Endodermal cell (in vitro differentiated cells): ENCODE results near the gene NDUFS6. TPM values are rescaled to one million over a fixed set of nuclear protein-coding genes. Genes with fewer than 3 reads are reported as not detected.

Source experiments
- DNase-seq: peaks from one replicate; pipeline ENCODE4 v3.0.0-alpha.2; 2017
- H3K27ac ChIP-seq: 2 replicates; pipeline ENCODE4 v1.5.1; 2013; ENCODE audit warnings: mild to moderate bottlenecking, low read depth, low read length, moderate library complexity
- H3K27me3 ChIP-seq: 2 replicates; pipeline ENCODE4 v1.6.1; 2013; ENCODE audit warnings: mild to moderate bottlenecking, low read length, moderate library complexity; ENCODE audit not compliant: insufficient read depth, control insufficient read depth, poor library complexity, severe bottlenecking
- H3K36me3 ChIP-seq: 2 replicates; pipeline ENCODE4 v1.7.0; 2013; ENCODE audit warnings: mild to moderate bottlenecking, low read length, moderate library complexity; ENCODE audit not compliant: control insufficient read depth, insufficient read depth
- H3K4me1 ChIP-seq: one replicate; pipeline ENCODE4 v1.7.0; 2013; ENCODE audit warnings: low read length; ENCODE audit not compliant: control insufficient read depth, insufficient read depth
- H3K4me3 ChIP-seq: 2 replicates; pipeline ENCODE4 v1.5.1; 2013; ENCODE audit warnings: mild to moderate bottlenecking, low read length, moderate library complexity
- H3K9ac ChIP-seq: 2 replicates; pipeline ENCODE4 v1.6.1; 2013; ENCODE audit warnings: mild to moderate bottlenecking, low read length, moderate library complexity; ENCODE audit not compliant: poor library complexity, severe bottlenecking; ENCODE audit errors: extremely low read depth
- H3K9me3 ChIP-seq: 2 replicates; pipeline ENCODE4 v1.6.1; 2013; ENCODE audit warnings: mild to moderate bottlenecking, low read length, moderate library complexity; ENCODE audit not compliant: control insufficient read depth
- H3K27ac Mint-ChIP-seq: 2 replicates; pipeline ENCODE4 v1.8.0; 2020; ENCODE audit warnings: mixed read lengths
- H3K27me3 Mint-ChIP-seq: 2 replicates; pipeline ENCODE4 v1.8.0; 2021; ENCODE audit warnings: mild to moderate bottlenecking, mixed read lengths; ENCODE audit not compliant: insufficient read depth
- H3K36me3 Mint-ChIP-seq: 2 replicates; pipeline ENCODE4 v1.8.0; 2020; ENCODE audit warnings: low read depth, mixed read lengths
- H3K4me1 Mint-ChIP-seq: 2 replicates; pipeline ENCODE4 v1.8.0; 2020; ENCODE audit warnings: mixed read lengths
- H3K4me3 Mint-ChIP-seq: 2 replicates; pipeline ENCODE4 v1.8.0; 2020; ENCODE audit warnings: mild to moderate bottlenecking, moderate library complexity, mixed read lengths
- H3K9me3 Mint-ChIP-seq: 2 replicates; pipeline ENCODE4 v1.8.0; 2020; ENCODE audit warnings: mild to moderate bottlenecking, mixed read lengths
- WGBS, 2 experiments: methylation state at CpG; one replicate each; pipeline versions ENCODE4 v1.1.5 to v1.1.7; 2013; ENCODE audit warnings: missing lambda C conversion rate in 2 of 2, mixed read lengths in 1 of 2; ENCODE audit not compliant: insufficient coverage in 1 of 2, insufficient read length in 1 of 2; 5-methylcytosine and 5-hydroxymethylcytosine counted together
- total RNA-seq, 2 donors: library from RNA; stranded (reverse); fragmentation: NEBNext Ultra II Directional in 1 of 2; extraction: Animal tissue kit (Norgen Biotek cat#: 25700) in 1 of 2; gene quantifications; 2 replicates in 1 of 2; 3 replicates in 1 of 2; pipeline ENCODE4 v1.2.1, GENCODE V29; 2021
- TF ChIP-seq, protein P1 (sequence below): fragments of 200-600 bp; sonication (generic); conservative IDR thresholded peaks from 2 replicates; pipeline ENCODE4 v1.5.0; 2021; ENCODE audit warnings: antibody characterized with exemption, mild to moderate bottlenecking

Gene NDUFS6
- total RNA-seq, 2 donors from 2014 or later, result 47.9 to 65.2 TPM

DNA sequence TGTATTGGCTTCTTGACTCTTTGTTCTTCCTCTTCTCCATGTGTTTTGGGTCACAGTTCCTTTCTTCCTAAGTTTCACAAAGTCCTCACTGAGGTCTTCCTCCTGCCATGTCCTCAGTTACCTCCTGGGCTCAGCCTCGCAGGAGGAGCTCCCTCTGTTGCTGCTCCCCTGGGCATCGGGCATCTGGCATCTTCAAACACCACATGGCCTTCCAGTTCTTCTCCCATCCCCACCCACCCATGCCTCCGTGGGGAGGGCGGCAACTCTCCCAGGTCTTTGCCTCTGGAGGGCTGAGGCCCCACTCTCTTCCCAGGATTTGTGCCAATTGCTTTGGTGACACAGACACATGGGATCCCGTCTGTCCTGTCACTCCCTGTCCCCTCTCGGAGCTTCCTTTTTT lies 24.4 kb upstream of the NDUFS6 start:
- 92% methylated on average over 6 of the region's 6 CpGs; no CpG with 5 or more reads in 1 of the 2 experiments for WGBS, 2 experiments

DNA sequence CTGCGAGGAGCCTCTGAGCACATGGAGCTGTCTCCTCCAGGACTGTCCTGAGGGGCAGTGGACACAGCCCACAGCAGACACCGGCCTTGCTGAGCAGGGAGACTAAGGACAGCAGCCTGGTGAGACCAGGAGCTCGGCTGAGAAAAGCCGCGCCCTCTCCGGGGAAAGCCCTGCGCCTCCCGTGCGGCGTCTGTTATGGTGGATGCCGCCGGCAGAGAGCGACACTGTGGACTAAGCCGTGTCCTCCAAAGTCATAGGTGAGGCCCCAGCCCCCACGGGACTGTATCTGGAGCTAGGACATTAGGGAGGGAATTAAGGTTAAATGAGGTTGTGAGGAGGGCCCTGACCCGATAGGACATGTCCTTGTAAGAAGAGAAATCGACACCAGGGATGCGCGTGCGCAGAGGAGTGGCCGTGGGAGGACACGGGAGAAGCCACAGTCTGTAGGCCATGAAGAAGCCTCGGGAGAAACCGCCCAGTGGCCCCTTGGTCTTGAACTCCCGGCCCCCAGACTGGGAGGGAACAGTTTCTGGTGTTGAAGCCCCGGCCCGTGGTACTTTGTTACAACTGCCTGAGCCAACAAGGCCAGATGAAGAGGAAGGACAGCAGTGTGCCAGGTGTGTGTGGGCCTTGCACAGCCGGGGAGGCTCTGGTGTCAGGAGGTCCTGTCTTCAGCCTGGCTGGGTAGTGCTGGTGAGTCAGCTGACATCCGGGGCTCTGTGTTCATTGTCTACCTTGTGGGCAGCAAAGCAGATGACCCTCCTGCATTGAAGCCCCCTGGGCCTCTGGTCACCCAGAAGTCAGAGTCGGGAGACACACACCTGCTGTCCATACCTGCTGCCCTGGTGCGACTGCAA lies 23.7 kb upstream of the NDUFS6 start:
- WGBS, 2 experiments, result 93 to 95% methylated on average over 8 to 31 of the region's 31 CpGs
- Histone ChIP-seq H3K27me3 (no peaks in the 10 kb centered on the region), H3K9me3 (no peaks in the 10 kb centered on the region), H3K9ac (no peak overlapping the region), H3K27ac (no peak overlapping the region), H3K4me3 (no peak overlapping the region), H3K4me1 (no peaks in the 10 kb centered on the region), H3K36me3 (no peaks in the 10 kb centered on the region)
- no peak overlapping the region for H3K27ac Mint-ChIP-seq
- H3K4me1 Mint-ChIP-seq, result no peaks in the 10 kb centered on the region
- peak; percentile 38 for DNase-seq
- H3K27me3 Mint-ChIP-seq, result peaks cover 1% of the 10 kb centered on the region
- H3K4me3 Mint-ChIP-seq, result no peak overlapping the region
- TF ChIP-seq, protein P1, sequence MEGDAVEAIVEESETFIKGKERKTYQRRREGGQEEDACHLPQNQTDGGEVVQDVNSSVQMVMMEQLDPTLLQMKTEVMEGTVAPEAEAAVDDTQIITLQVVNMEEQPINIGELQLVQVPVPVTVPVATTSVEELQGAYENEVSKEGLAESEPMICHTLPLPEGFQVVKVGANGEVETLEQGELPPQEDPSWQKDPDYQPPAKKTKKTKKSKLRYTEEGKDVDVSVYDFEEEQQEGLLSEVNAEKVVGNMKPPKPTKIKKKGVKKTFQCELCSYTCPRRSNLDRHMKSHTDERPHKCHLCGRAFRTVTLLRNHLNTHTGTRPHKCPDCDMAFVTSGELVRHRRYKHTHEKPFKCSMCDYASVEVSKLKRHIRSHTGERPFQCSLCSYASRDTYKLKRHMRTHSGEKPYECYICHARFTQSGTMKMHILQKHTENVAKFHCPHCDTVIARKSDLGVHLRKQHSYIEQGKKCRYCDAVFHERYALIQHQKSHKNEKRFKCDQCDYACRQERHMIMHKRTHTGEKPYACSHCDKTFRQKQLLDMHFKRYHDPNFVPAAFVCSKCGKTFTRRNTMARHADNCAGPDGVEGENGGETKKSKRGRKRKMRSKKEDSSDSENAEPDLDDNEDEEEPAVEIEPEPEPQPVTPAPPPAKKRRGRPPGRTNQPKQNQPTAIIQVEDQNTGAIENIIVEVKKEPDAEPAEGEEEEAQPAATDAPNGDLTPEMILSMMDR, result no peak
- H3K36me3 Mint-ChIP-seq, result no peaks in the 10 kb centered on the region
- peaks cover 7% of the 10 kb centered on the region for H3K9me3 Mint-ChIP-seq

More for the DNA sequence above, 24.4 kb upstream of the NDUFS6 start:
- TF ChIP-seq, protein P1, result no peak
- H3K36me3 ChIP-seq, result no peaks in the 10 kb centered on the region
- no peaks in the 10 kb centered on the region for H3K9me3 ChIP-seq
- H3K9ac ChIP-seq, result no peak overlapping the region
- H3K4me3 ChIP-seq, result no peak overlapping the region
- Mint-ChIP-seq H3K4me1 (no peaks in the 10 kb centered on the region), H3K27me3 (peaks cover 1% of the 10 kb centered on the region), H3K4me3 (no peak overlapping the region), H3K9me3 (peaks cover 7% of the 10 kb centered on the region), H3K27ac (no peak overlapping the region), H3K36me3 (no peaks in the 10 kb centered on the region)
- DNase-seq, result no peak
- no peak overlapping the region for H3K27ac ChIP-seq
- H3K27me3 ChIP-seq, result no peaks in the 10 kb centered on the region
- H3K4me1 ChIP-seq, result no peaks in the 10 kb centered on the region

DNA sequence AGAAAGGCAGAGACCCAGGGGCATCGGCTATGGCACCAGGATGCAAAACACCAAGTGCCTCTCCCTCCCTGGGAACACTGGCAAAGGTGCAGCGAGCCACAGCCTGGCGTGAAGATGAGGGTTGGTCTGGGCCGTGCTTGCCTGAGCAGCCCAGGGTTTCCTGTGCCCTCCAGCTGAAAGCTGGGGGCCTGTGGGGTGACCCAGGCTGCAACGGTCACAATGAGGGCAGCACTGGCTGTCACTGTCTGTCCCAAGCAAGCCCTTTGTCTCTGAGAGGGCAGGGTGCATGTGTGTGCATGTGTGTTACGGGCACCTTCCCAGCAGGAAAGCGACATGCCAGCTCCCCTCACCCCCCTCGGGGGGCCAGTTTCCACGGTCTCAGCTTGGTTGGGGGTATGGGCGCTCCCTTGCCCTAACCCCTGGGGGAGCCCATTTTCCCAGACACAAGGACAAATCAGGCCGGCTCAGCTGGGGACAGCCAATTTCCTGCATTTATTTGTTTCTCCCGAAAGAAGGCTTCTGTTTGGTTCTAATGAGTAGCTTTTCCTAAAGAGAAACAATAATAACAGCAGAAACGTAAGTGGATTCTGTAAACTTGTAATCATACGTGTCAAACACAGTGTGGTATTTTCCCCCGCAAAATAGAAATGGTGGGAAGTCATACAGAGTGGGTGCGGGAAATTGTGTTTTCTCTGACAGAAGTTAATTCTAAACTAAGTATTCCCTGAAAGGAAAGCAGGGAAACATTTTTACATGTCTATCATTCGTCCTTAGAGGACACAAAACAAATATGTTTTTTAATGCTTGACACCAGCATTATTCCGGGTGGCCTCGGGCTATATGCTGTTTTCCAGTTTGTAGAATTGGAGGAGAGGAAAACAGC lies 22.8 kb upstream of the NDUFS6 start:
- Mint-ChIP-seq H3K27ac (no peak overlapping the region), H3K4me3 (no peak overlapping the region), H3K4me1 (no peaks in the 10 kb centered on the region), H3K9me3 (peaks cover 7% of the 10 kb centered on the region), H3K27me3 (peaks cover 1% of the 10 kb centered on the region), H3K36me3 (no peaks in the 10 kb centered on the region)
- no peaks in the 10 kb centered on the region for H3K36me3 ChIP-seq
- H3K27me3 ChIP-seq, result no peaks in the 10 kb centered on the region
- H3K9me3 ChIP-seq, result no peaks in the 10 kb centered on the region
- WGBS, 2 experiments, result 85 to 93% methylated on average over 12 to 19 of the region's 19 CpGs
- H3K27ac ChIP-seq, result no peak overlapping the region
- no peak for DNase-seq
- H3K4me1 ChIP-seq, result no peaks in the 10 kb centered on the region
- TF ChIP-seq, protein P1, result no peak
- H3K4me3 ChIP-seq, result no peak overlapping the region
- no peak overlapping the region for H3K9ac ChIP-seq
